Measurements from ENCODE around the gene WDR33. TPM values are rescaled to one million over a fixed set of nuclear protein-coding genes. Genes with fewer than 3 reads are reported as not detected.
"Not testable (repeated sequence)": the region's sequence is repeated elsewhere in the genome, so short reads cannot be mapped to it uniquely, and the experiment has no call there.

Gene WDR33
- total RNA-seq, 1 experiment from 2014 or later, result 25.3 TPM

- DNase-seq (ENCODE audit: low read depth), result no peak
These were observed 47.2 kb downstream of the WDR33 start for GRCh38 chr2:127763776-127764175.

- no peak for DNase-seq (ENCODE audit: low read depth)
These were observed 48.1 kb downstream of the WDR33 start for GRCh38 chr2:127762846-127763245.

GRCh38 chr2:127762441-127762840 lies 48.5 kb downstream of the WDR33 start:
- no peak for DNase-seq (ENCODE audit: low read depth)

- DNase-seq (ENCODE audit: low read depth), result no peak
These were observed 51.0 kb downstream of the WDR33 start for GRCh38 chr2:127759931-127760330.

- DNase-seq (ENCODE audit: low read depth), result no peak
These were observed 56.8 kb downstream of the WDR33 start for GRCh38 chr2:127754186-127754585.

GRCh38 chr2:127753374-127753773 lies 57.6 kb downstream of the WDR33 start:
- no peak for DNase-seq (ENCODE audit: low read depth)

GRCh38 chr2:127749537-127749936 lies 61.4 kb downstream of the WDR33 start:
- DNase-seq (ENCODE audit: low read depth), result not testable (repeated sequence)

GRCh38 chr2:127747621-127748020 lies 63.4 kb downstream of the WDR33 start:
- DNase-seq (ENCODE audit: low read depth), result no peak

- DNase-seq (ENCODE audit: low read depth), result no peak
These were observed 67.4 kb downstream of the WDR33 start for GRCh38 chr2:127743477-127744026.

- DNase-seq (ENCODE audit: low read depth), result no peak
These were observed 70.2 kb downstream of the WDR33 start for GRCh38 chr2:127740665-127741288.

- DNase-seq (ENCODE audit: low read depth), result no peak
These were observed 71.2 kb downstream of the WDR33 start for GRCh38 chr2:127739800-127740199.

GRCh38 chr2:127737892-127738291 lies 73.1 kb downstream of the WDR33 start:
- DNase-seq (ENCODE audit: low read depth), result no peak

GRCh38 chr2:127735537-127736399 lies 75.2 kb downstream of the WDR33 start:
- DNase-seq (ENCODE audit: low read depth), result no peak

GRCh38 chr2:127735044-127735443 lies 75.9 kb downstream of the WDR33 start:
- DNase-seq (ENCODE audit: low read depth), result no peak

GRCh38 chr2:127733816-127734537 lies 77.0 kb downstream of the WDR33 start:
- peak; percentile 19 for DNase-seq (ENCODE audit: low read depth)

- DNase-seq (ENCODE audit: low read depth), result no peak
These were observed 77.7 kb downstream of the WDR33 start for GRCh38 chr2:127733113-127733815.

- no peak for DNase-seq (ENCODE audit: low read depth)
These were observed 84.7 kb downstream of the WDR33 start for GRCh38 chr2:127726158-127726880.

- no peak for DNase-seq (ENCODE audit: low read depth)
These were observed 88.2 kb downstream of the WDR33 start for GRCh38 chr2:127722807-127723206.

GRCh38 chr2:127721978-127722355 lies 89.0 kb downstream of the WDR33 start:
- peak; percentile 26 for DNase-seq (ENCODE audit: low read depth)

GRCh38 chr2:127721311-127721977 lies 89.5 kb downstream of the WDR33 start:
- DNase-seq (ENCODE audit: low read depth), result peak; percentile 74

All from LHCN-M2 (cell line).